Erythroblast (primary cell): Measurements from ENCODE around the gene RHEBL1.

Experiments
- GATA1 ChIP-seq: IDR thresholded peaks from 2 replicates; pipeline ENCODE4 v1.6.1; 2011; ENCODE audit warnings: low read depth, mild to moderate bottlenecking, control low read depth, low read length, moderate library complexity
- POLR2A ChIP-seq: IDR thresholded peaks from 2 replicates; pipeline ENCODE4 v1.6.1; 2011; ENCODE audit warnings: mild to moderate bottlenecking, low read length

GRCh38 chr12:49070971-49071370, 1.2 kb upstream of the RHEBL1 start:
- TF ChIP-seq POLR2A, result no peak
- TF ChIP-seq GATA1, result no peak
